H1 (cell line): ENCODE measurements around the gene GPR18. TPM values are rescaled to one million over a fixed set of nuclear protein-coding genes. Genes with fewer than 3 reads are reported as not detected.

ENCODE experiments used
- CTCF ChIA-PET: fragments of 300-600 bp; sonication (Branson Sonifier 250); formaldehyde crosslinking; loops from one replicate; lab custom pipeline; 2021; ENCODE audit not compliant: partially characterized antibody; lab: Charles Lee
- POLR2A ChIA-PET: fragments of 300-600 bp; sonication (Branson Sonifier 250); formaldehyde crosslinking; loops from one replicate; lab custom pipeline; 2021; ENCODE audit warnings: inconsistent platforms; ENCODE audit not compliant: partially characterized antibody; lab: Charles Lee
- DNase-seq, 2 experiments: peaks; one replicate each; pipeline versions ENCODE4 v3.0.0 to v3.0.0-alpha.2; 2010 to 2022; ENCODE audit warnings: low spot score in 2 of 2, low read depth in 1 of 2, mixed read lengths in 1 of 2
- FAIRE-seq: peaks from 2 replicates; lab custom pipeline; 2011; peaks lifted over from hg19 to GRCh38; lab: Jason Lieb, UNC
- H2AFZ ChIP-seq: 2 replicates; pipeline ENCODE4 v1.8.1; 2012; ENCODE audit warnings: low read length, inconsistent platforms
- H2AK5ac ChIP-seq: 2 replicates; pipeline ENCODE4 v1.6.1; 2013; ENCODE audit warnings: low read depth, low read length
- H2BK120ac ChIP-seq: replicated peaks from 2 replicates; pipeline ENCODE3; 2013; ENCODE audit warnings: low read depth, low read length, inconsistent platforms
- H2BK12ac ChIP-seq: 2 replicates; pipeline ENCODE4 v1.6.1; 2013; ENCODE audit warnings: low read depth, low read length
- H2BK15ac ChIP-seq: 2 replicates; pipeline ENCODE4 v1.6.1; 2013; ENCODE audit warnings: low read length
- H2BK20ac ChIP-seq: 2 replicates; pipeline ENCODE4 v1.6.1; 2013; ENCODE audit warnings: low read length
- H2BK5ac ChIP-seq: 2 replicates; pipeline ENCODE4 v1.6.1; 2013; ENCODE audit warnings: low read depth, low read length
- H3K14ac ChIP-seq: 2 replicates; pipeline ENCODE4 v1.6.1; 2013; ENCODE audit warnings: inconsistent platforms; ENCODE audit not compliant: insufficient read length
- H3K18ac ChIP-seq: 2 replicates; pipeline ENCODE4 v1.6.1; 2013; ENCODE audit warnings: low read length; ENCODE audit errors: extremely low read depth
- H3K23ac ChIP-seq: 2 replicates; pipeline ENCODE4 v1.6.1; 2013; ENCODE audit warnings: inconsistent platforms; ENCODE audit not compliant: insufficient read length
- H3K23me2 ChIP-seq: 2 replicates; pipeline ENCODE4 v1.6.1; 2013; ENCODE audit warnings: low read depth, low read length
- H3K27ac ChIP-seq: 2 replicates; pipeline ENCODE4 v1.6.1; 2011; ENCODE audit warnings: low read depth, low read length, inconsistent platforms
- H3K27me3 ChIP-seq, 4 experiments: replicated peaks in 1 of 4; 1 replicate in 1 of 4; 2 replicates in 3 of 4; pipeline versions ENCODE4 v1.6.1 to v1.8.1; 2011 to 2013; ENCODE audit warnings: low read length in 3 of 4, mild to moderate bottlenecking in 3 of 4, inconsistent platforms in 2 of 4, mixed read lengths in 2 of 4, moderate library complexity in 1 of 4; ENCODE audit not compliant: control insufficient read depth in 3 of 4, insufficient read depth in 3 of 4; ENCODE audit errors: extremely low read depth in 1 of 4
- H3K36me3 ChIP-seq, 4 experiments: 2 replicates each; pipeline versions ENCODE4 v1.6.1 to v1.8.1; 2011 to 2013; ENCODE audit warnings: mild to moderate bottlenecking in 4 of 4, low read length in 3 of 4, moderate library complexity in 2 of 4, control low read depth in 1 of 4, inconsistent platforms in 1 of 4; ENCODE audit not compliant: insufficient read depth in 4 of 4, control insufficient read depth in 2 of 4
- H3K4ac ChIP-seq: replicated peaks from 2 replicates; pipeline ENCODE3; 2013; ENCODE audit warnings: low read length, low read depth, mixed read lengths, inconsistent platforms; ENCODE audit not compliant: insufficient read length
- H3K4me1 ChIP-seq, 4 experiments: replicated peaks in 1 of 4; 1 replicate in 1 of 4; 2 replicates in 3 of 4; pipeline versions ENCODE4 v1.6.1 to v1.8.1; 2011 to 2013; ENCODE audit warnings: low read length in 3 of 4, inconsistent platforms in 2 of 4, mixed read lengths in 1 of 4; ENCODE audit not compliant: insufficient read depth in 4 of 4, control insufficient read depth in 3 of 4
- H3K4me2 ChIP-seq, 2 experiments: 2 replicates each; pipeline versions ENCODE4 v1.6.1 to v1.8.1; 2011 to 2013; ENCODE audit warnings: low read depth in 2 of 2, low read length in 2 of 2, control low read depth in 1 of 2, inconsistent platforms in 1 of 2, mild to moderate bottlenecking in 1 of 2; ENCODE audit not compliant: insufficient read depth in 1 of 2
- H3K4me3 ChIP-seq, 4 experiments: fragments of 200-600, 300-600 bp in 1 of 4; sonication (generic), shearing (Covaris generic), sonication (Bioruptor Twin) in 1 of 4; 2 replicates each; pipeline versions ENCODE4 v1.5.1 to v1.8.1; 2011 to 2016; ENCODE audit warnings: low read length in 4 of 4, low read depth in 3 of 4, control low read depth in 2 of 4, inconsistent platforms in 2 of 4, mild to moderate bottlenecking in 2 of 4, mixed read lengths in 1 of 4, moderate library complexity in 1 of 4; ENCODE audit not compliant: insufficient read depth in 2 of 4; ENCODE audit errors: extremely low read depth in 1 of 4
- H3K56ac ChIP-seq: replicated peaks from 2 replicates; pipeline ENCODE3; 2013; ENCODE audit warnings: low read depth, mild to moderate bottlenecking, mixed read lengths, low read length, inconsistent platforms; ENCODE audit not compliant: insufficient read length
- H3K79me1 ChIP-seq: 2 replicates; pipeline ENCODE4 v1.6.1; 2013; ENCODE audit warnings: low read depth, low read length, control low read depth
- H3K79me2 ChIP-seq, 2 experiments: 2 replicates each; pipeline versions ENCODE4 v1.6.1 to v1.8.1; 2012 to 2013; ENCODE audit warnings: low read length in 2 of 2, mild to moderate bottlenecking in 2 of 2, inconsistent platforms in 1 of 2; ENCODE audit not compliant: insufficient read depth in 2 of 2, control insufficient read depth in 1 of 2
- H3K9ac ChIP-seq, 4 experiments: replicated peaks in 1 of 4; 1 replicate in 1 of 4; 2 replicates in 3 of 4; pipeline versions ENCODE4 v1.6.1 to v1.8.1; 2011 to 2013; ENCODE audit warnings: low read depth in 3 of 4, low read length in 3 of 4, control low read depth in 2 of 4, mild to moderate bottlenecking in 2 of 4, moderate library complexity in 2 of 4, inconsistent platforms in 1 of 4; ENCODE audit errors: extremely low read depth in 1 of 4
- H3K9me3 ChIP-seq, 2 experiments: 2 replicates each; pipeline versions ENCODE4 v1.6.1 to v1.8.1; 2012 to 2013; ENCODE audit warnings: mild to moderate bottlenecking in 2 of 2, moderate library complexity in 2 of 2, control low read depth in 1 of 2, inconsistent platforms in 1 of 2, low read depth in 1 of 2, low read length in 1 of 2, mixed read lengths in 1 of 2; ENCODE audit not compliant: insufficient read depth in 2 of 2
- H4K20me1 ChIP-seq, 2 experiments: replicated peaks in 1 of 2; 2 replicates each; pipeline versions ENCODE3 to v1.8.1; 2011 to 2013; ENCODE audit warnings: inconsistent platforms in 2 of 2, low read length in 2 of 2, mild to moderate bottlenecking in 1 of 2; ENCODE audit not compliant: insufficient read depth in 2 of 2, control insufficient read depth in 1 of 2
- H4K5ac ChIP-seq: 2 replicates; pipeline ENCODE4 v1.6.1; 2013; ENCODE audit warnings: low read length, low read depth, mixed read lengths, inconsistent platforms; ENCODE audit not compliant: insufficient read length
- H4K8ac ChIP-seq: 2 replicates; pipeline ENCODE4 v1.8.0; 2013; ENCODE audit warnings: mild to moderate bottlenecking, moderate library complexity, low read length, inconsistent platforms; ENCODE audit not compliant: insufficient read depth; ENCODE audit errors: extremely low read depth
- H4K91ac ChIP-seq: replicated peaks from 2 replicates; pipeline ENCODE3; 2013; ENCODE audit warnings: low read length, mixed read lengths, inconsistent platforms; ENCODE audit not compliant: insufficient read length
- CEBPB ChIP-seq: IDR thresholded peaks from 2 replicates; pipeline ENCODE4 v1.6.1; 2012; ENCODE audit warnings: low read depth, low read length
- CHD2 ChIP-seq: IDR thresholded peaks from 2 replicates; pipeline ENCODE4 v1.6.1; 2012; ENCODE audit warnings: low read length, improper control_type of control experiment
- EP300 ChIP-seq, 2 experiments: IDR thresholded peaks; 1 replicate in 1 of 2; 2 replicates in 1 of 2; pipeline ENCODE4 v1.6.1; 2011 to 2012; ENCODE audit warnings: low read depth in 2 of 2, low read length in 2 of 2, mild to moderate bottlenecking in 2 of 2, borderline replicate concordance in 1 of 2, inconsistent platforms in 1 of 2, moderate library complexity in 1 of 2
- EZH2 ChIP-seq: fragments of 200-600 bp; sonication (generic); IDR thresholded peaks from 2 replicates; pipeline ENCODE4 v1.7.1; 2012; ENCODE audit warnings: low read depth, mild to moderate bottlenecking, moderate library complexity, low read length, inconsistent platforms; ENCODE audit not compliant: severe bottlenecking
- HDAC2 ChIP-seq, 2 experiments: fragments of 300-600 bp in 1 of 2; sonication (generic) in 1 of 2; IDR thresholded peaks; 2 replicates each; pipeline ENCODE4 v1.6.1; 2011 to 2012; ENCODE audit warnings: low read depth in 2 of 2, low read length in 2 of 2, mild to moderate bottlenecking in 2 of 2, moderate library complexity in 2 of 2, borderline replicate concordance in 1 of 2, inconsistent platforms in 1 of 2
- JUND ChIP-seq: IDR thresholded peaks from 2 replicates; pipeline ENCODE4 v1.6.1; 2011; ENCODE audit warnings: mild to moderate bottlenecking, improper control_type of control experiment, low read length
- KDM5A ChIP-seq: fragments of 200-600 bp; IDR thresholded peaks from 2 replicates; pipeline ENCODE4 v1.7.1; 2012; ENCODE audit warnings: mild to moderate bottlenecking, low read length, inconsistent platforms, mixed read lengths
- NRF1 ChIP-seq: IDR thresholded peaks from 2 replicates; pipeline ENCODE4 v1.6.1; 2011; ENCODE audit warnings: mild to moderate bottlenecking, low read depth, low read length, improper control_type of control experiment
- SRF ChIP-seq: IDR thresholded peaks from 2 replicates; pipeline ENCODE4 v1.6.1; 2011; ENCODE audit warnings: mild to moderate bottlenecking, low read depth, low read length, moderate library complexity
- TEAD4 ChIP-seq: IDR thresholded peaks from 2 replicates; pipeline ENCODE4 v1.6.1; 2012; ENCODE audit warnings: low read depth, low read length, inconsistent platforms, mixed read lengths
- ZNF274 ChIP-seq: IDR thresholded peaks from 2 replicates; pipeline ENCODE4 v1.7.0; 2012; ENCODE audit warnings: low read length, borderline replicate concordance; ENCODE audit errors: extremely low read depth
- WGBS, 2 experiments: shearing (Covaris generic) in 1 of 2; methylation state at CpG; one replicate each; pipeline versions ENCODE4 v1.1.6 to v1.1.7; 2013 to 2015; ENCODE audit warnings: low lambda C conversion rate in 2 of 2, mixed read lengths in 2 of 2, inconsistent platforms in 1 of 2, low coverage in 1 of 2, missing lambda C conversion rate in 1 of 2; ENCODE audit not compliant: insufficient replicate concordance in 2 of 2, insufficient coverage in 1 of 2, insufficient read length in 1 of 2; ENCODE audit errors: extremely low coverage in 1 of 2, missing lambda C conversion rate in 1 of 2; 5-methylcytosine and 5-hydroxymethylcytosine counted together
- polyA plus RNA-seq, 7 experiments: library from polyadenylated mRNA; depleted of rRNA in 3 of 7; stranded (reverse) in 5 of 7; unstranded in 2 of 7; fragments of >200 nt in 5 of 7; fragments of 200-250 nt in 2 of 7; gene quantifications; 1 replicate in 5 of 7; 2 replicates in 1 of 7; 4 replicates in 1 of 7; pipeline versions ENCODE4 v1.2.1 to v1.2.3, GENCODE V29; 2011 to 2013; ENCODE audit warnings: missing spikeins in 2 of 7, mixed read lengths in 2 of 7
- total RNA-seq: library from RNA; stranded (reverse); fragmentation: NEBNext Ultra II Directional; extraction: Animal tissue kit (Norgen Biotek cat#: 25700); gene quantifications from 2 replicates; pipeline ENCODE4 v1.2.1, GENCODE V29; 2021

Gene GPR18
- total and polyA plus RNA-seq, 2 of the 8 experiments (the other 6 are each of a cell fraction or from before 2014, with no cell fraction given), result not detected

DNA sequence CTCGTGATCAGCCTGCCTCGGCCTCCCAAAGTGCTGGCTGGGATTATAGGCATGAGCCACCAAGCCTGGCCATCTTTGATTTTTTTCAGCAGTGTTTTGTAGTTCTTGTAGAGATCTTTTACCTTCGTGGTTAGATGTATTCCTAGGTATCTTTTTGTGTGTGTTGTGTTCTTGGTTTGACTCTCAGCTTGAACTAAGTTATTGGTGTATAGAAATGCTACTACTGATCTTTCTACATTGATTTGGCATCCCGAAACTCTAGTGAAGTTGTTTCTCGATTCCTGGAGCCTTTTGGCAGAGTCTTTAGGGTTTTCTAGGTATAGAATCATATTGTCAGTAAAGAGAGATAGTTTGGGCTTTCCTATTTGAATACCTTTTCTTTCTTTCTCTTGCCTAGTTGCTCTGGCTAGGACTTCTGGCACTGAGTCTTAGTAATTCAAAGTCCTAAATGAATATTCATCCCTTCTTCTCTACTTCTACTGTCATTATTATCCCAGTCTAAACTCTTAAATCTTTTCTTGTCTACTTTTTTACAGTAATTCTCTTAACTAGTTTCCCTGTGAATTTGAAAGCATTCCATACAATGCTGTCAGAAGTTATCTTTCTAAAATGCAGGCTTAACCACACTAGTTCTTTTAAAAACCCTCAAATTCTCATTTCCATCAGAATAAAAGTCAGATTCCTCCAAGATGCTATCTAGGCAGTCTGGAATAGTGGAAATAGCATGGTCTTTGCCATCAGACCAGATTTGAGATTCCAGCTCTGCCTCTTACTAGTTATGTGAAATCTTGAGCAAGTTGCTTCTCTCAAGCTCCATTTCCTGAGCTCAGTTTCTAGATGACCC is 7.0 kb downstream of the GPR18 start:
- no peak for FAIRE-seq
- Histone ChIP-seq H3K4me2 (no peak overlapping the region), H3K56ac (no peak overlapping the region), H3K27ac (no peak overlapping the region), H3K4me1 (peaks cover 0 to 4% (median 2%) of the 10 kb centered on the region in 4 experiments; a peak in 2 of 7 replicates), H3K9ac (no peak overlapping the region), H2AK5ac (no peak overlapping the region), H3K79me1 (no peaks in the 10 kb centered on the region; the same call in 1 of the 2 replicates), H4K91ac (no peak overlapping the region), H3K23me2 (no peaks in the 10 kb centered on the region), H2BK120ac (no peak overlapping the region), H2BK20ac (no peak overlapping the region), H4K5ac (no peak overlapping the region), H2BK15ac (no peak overlapping the region), H2AFZ (no peak overlapping the region), H3K27me3 (no peaks in the 10 kb centered on the region), H4K8ac (no peak overlapping the region), H3K79me2 (no peaks in the 10 kb centered on the region; a peak in 1 of 4 replicates), H3K4me3 (no peak overlapping the region), H3K4ac (no peak overlapping the region), H2BK12ac (no peak overlapping the region), H3K18ac (0 out of 2 replicates have a peak overlapping the region, but pooled peaks have one; percentile 40), H4K20me1 (peaks cover 0 to 6% of the 10 kb centered on the region in 2 experiments), H3K9me3 (no peaks in the 10 kb centered on the region), H2BK5ac (no peak overlapping the region), H3K14ac (no peak overlapping the region), H3K36me3 (peaks cover 0 to 11% (median 4%) of the 10 kb centered on the region in 4 experiments; a peak in 3 of 8 replicates), H3K23ac (no peak overlapping the region)
- TF ChIP-seq ZNF274 (no peak), CEBPB (no peak), HDAC2 (IDR thresholded peaks at IDR 0.05; ENCODE audit: borderline replicate concordance in 1 of 2, low read depth in 2 of 2, low read length in 2 of 2) (no peak), CHD2 (no peak), EZH2 (no peak), KDM5A (no peak), TEAD4 (no peak), JUND (no peak), EP300 (IDR thresholded peaks at IDR 0.05; ENCODE audit: borderline replicate concordance in 1 of 2, low read depth in 2 of 2, low read length in 2 of 2) (no peak), SRF (no peak), NRF1 (no peak)
- no peak for DNase-seq
- WGBS, 2 experiments, result 87% methylated on average over 5 of the region's 5 CpGs; no CpG with 5 or more reads in 1 of the 2 experiments
- ChIA-PET CTCF (interaction anchor here (0.8 to 1.5 kb wide), 6 partner anchors 15 to 185 kb away, joined by 3 to 5 read pairs (median 4); no protein-coding TSS in a partner anchor), POLR2A (interaction anchor here (1.0 kb wide), 1 partner anchor 9 kb away, joined by 3 read pairs; no protein-coding TSS in a partner anchor)
